Activated B cell treated with CpG ODN at 0.5 μM for 24 hours (primary cell): ENCODE data around the gene PRKAG1. TPM values are rescaled to one million over a fixed set of nuclear protein-coding genes. Genes with fewer than 3 reads are reported as not detected.

Experiments
- ATAC-seq: fragments of 200-7000 bp; cut with Tn5 transposase; one replicate; pipeline ENCODE4 v1.10.0; 2021; ENCODE audit warnings: low read depth, mild to moderate bottlenecking, moderate library complexity
- CTCF ChIA-PET: fragments of 350-600 bp; sonication (Branson Sonifier 250); formaldehyde crosslinking; loops from one replicate; lab custom pipeline; 2021; ENCODE audit warnings: antibody characterized with exemption; lab: Charles Lee
- POLR2A ChIA-PET: fragments of 350-600 bp; sonication (Branson Sonifier 250); formaldehyde crosslinking; loops from one replicate; lab custom pipeline; 2021; ENCODE audit warnings: antibody characterized with exemption; lab: Charles Lee
- DNase-seq: peaks from one replicate; pipeline ENCODE4 v3.0.0; 2022
- H3K27ac Mint-ChIP-seq: one replicate; pipeline ENCODE4 v1.8.0; 2020; ENCODE audit warnings: mixed read lengths
- H3K27me3 Mint-ChIP-seq: one replicate; pipeline ENCODE4 v1.8.0; 2021; ENCODE audit warnings: mixed read lengths
- H3K36me3 Mint-ChIP-seq: one replicate; pipeline ENCODE4 v1.8.0; 2021; ENCODE audit warnings: low read depth, mixed read lengths
- H3K4me1 Mint-ChIP-seq: one replicate; pipeline ENCODE4 v1.8.0; 2021; ENCODE audit warnings: mixed read lengths
- H3K4me3 Mint-ChIP-seq: one replicate; pipeline ENCODE4 v1.8.0; 2020; ENCODE audit warnings: mild to moderate bottlenecking, mixed read lengths
- H3K9me3 Mint-ChIP-seq: one replicate; pipeline ENCODE4 v1.8.0; 2020; ENCODE audit warnings: mixed read lengths
- intact Hi-C: fragments of 100-400 bp; cut with micrococcal nuclease; formaldehyde crosslinking; loops from one replicate; pipeline ENCODE4 v1.15.1; 2024
- total RNA-seq: library from RNA; stranded (reverse); gene quantifications from 2 replicates; pipeline ENCODE4 v1.2.3, GENCODE V29; 2022
- TF ChIP-seq, protein P1 (sequence below): fragments of 200-600 bp; IDR thresholded peaks from one replicate; pipeline ENCODE4 v1.8.0; 2022; ENCODE audit warnings: antibody characterized with exemption, mild to moderate bottlenecking

PRKAG1 gene
- total RNA-seq, 1 donor from 2014 or later, result 70.5 TPM

DNA sequence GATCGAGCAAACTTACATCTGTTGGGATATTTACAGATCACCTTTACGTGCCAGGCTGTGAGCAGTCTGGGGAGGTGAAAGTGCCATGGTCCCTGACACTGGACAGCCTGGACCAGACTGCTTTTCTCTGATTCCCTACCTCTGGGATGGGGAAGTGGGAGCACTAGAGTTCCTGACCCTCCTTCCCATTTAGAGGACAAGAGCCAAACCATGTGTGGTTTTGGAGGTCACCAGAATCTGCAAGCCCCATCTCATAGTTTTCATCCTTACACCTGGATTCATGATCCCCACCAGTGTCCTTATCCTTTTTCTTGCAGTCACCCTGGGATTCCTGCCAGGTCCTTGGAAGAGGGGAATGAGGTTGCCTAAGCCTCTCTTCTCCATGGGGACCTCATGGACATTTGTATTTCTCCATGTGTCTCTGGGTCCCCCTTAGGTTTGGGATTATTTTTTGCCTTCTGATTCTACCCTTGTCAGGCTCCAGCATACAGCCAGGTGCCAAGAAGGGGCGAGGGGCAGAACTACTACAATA is 45.6 kb downstream of the PRKAG1 start:
- no peak for ATAC-seq
- CTCF ChIA-PET, result interaction anchor here (1.0 kb wide), 1 partner anchor 15 kb away, joined by 3 read pairs; no protein-coding TSS in a partner anchor
- H3K27ac Mint-ChIP-seq, result no peak overlapping the region
- no peaks in the 10 kb centered on the region for H3K9me3 Mint-ChIP-seq
- intact Hi-C loops, result no loop called here
- H3K4me3 Mint-ChIP-seq, result no peak overlapping the region
- peaks cover 41% of the 10 kb centered on the region for H3K4me1 Mint-ChIP-seq
- peaks cover 50% of the 10 kb centered on the region for H3K27me3 Mint-ChIP-seq
- DNase-seq, result no peak
- H3K36me3 Mint-ChIP-seq, result no peaks in the 10 kb centered on the region
- TF ChIP-seq, protein P1, sequence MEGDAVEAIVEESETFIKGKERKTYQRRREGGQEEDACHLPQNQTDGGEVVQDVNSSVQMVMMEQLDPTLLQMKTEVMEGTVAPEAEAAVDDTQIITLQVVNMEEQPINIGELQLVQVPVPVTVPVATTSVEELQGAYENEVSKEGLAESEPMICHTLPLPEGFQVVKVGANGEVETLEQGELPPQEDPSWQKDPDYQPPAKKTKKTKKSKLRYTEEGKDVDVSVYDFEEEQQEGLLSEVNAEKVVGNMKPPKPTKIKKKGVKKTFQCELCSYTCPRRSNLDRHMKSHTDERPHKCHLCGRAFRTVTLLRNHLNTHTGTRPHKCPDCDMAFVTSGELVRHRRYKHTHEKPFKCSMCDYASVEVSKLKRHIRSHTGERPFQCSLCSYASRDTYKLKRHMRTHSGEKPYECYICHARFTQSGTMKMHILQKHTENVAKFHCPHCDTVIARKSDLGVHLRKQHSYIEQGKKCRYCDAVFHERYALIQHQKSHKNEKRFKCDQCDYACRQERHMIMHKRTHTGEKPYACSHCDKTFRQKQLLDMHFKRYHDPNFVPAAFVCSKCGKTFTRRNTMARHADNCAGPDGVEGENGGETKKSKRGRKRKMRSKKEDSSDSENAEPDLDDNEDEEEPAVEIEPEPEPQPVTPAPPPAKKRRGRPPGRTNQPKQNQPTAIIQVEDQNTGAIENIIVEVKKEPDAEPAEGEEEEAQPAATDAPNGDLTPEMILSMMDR, result no peak
- POLR2A ChIA-PET, result interaction anchor here (1.5 kb wide), 1 partner anchor 33 kb away, joined by 3 read pairs; no protein-coding TSS in a partner anchor

DNA sequence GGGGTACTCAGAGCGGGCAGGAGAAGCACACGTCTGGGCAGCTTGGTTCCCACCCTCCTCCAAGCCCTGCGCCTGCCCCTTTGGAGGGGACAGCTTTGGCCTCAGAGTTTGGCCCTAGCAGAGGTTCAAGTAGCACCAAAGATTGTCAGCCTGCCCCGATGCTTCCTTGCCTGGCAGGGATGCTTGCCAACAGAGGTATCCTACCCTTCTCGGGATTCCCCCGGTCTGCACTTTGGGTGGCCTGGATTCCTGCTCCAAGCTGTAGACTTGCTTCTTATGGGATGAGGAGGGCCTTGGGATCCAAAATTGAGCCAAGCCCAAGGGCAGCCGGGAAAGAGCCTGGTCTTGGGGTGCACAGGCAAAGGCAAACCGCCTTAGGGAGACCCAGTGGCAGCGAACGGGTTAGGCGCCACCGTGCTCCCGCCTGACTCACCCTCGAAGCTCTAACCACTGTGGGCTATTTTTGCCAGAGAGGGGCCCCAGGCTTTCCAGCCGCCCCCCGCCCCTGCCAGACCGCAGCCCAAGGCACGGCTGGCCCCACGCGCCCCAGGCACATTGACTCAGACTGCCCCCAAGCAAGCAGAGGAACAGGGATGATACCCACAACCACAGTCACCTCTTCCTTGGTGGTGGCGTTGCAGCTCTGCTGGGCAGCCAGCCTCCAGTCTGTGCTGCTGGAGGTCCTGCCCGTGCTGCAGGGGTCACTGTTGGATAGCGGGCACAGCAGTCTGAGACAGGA is 46.2 kb downstream of the PRKAG1 start:
- Mint-ChIP-seq H3K4me3 (peak overlapping the region; percentile 62), H3K36me3 (no peaks in the 10 kb centered on the region), H3K27me3 (peaks cover 45% of the 10 kb centered on the region), H3K4me1 (peaks cover 35% of the 10 kb centered on the region), H3K9me3 (no peaks in the 10 kb centered on the region), H3K27ac (no peak overlapping the region)
- DNase-seq, result no peak
- ChIA-PET POLR2A (interaction anchor here (0.8 kb wide), 1 partner anchor 15 kb away, joined by 4 read pairs; the partner anchor contains the start of gene ARF3), CTCF (interaction anchor here (1.0 kb wide), 1 partner anchor 16 kb away, joined by 3 read pairs; no protein-coding TSS in a partner anchor)
- intact Hi-C loops, result no loop called here
- TF ChIP-seq, protein P1, result no peak
- no peak for ATAC-seq

DNA sequence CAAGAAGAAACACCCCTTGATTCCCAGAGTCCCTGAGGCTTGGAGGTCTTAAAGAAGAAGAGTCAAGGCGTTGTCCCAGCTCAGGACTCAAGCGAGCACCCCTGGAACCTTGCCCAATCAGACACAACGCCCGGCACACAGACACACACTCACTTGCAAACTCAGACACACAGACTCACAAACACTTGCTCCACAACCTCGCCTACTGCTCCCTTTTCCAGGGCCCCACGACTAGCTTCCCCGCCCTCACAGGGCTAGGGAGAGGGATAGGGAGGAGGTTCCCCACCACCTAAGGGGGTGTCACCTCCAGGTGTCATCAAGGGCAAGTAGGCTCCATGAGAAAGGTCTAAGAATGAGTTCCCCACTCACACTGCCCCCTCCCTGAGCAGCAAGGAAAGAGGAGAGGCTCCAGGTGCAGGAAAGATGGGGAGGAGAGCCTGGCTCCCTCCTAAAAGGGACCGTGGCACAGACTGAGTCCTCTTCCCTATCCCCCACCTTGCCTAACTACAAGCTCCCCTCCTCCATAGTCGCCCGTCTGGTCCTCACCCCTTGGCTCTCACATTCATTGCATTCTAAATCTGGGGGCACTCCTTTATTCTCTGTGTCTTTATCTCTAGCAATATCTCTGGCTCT is 47.8 kb downstream of the PRKAG1 start:
- TF ChIP-seq, protein P1, result no peak
- POLR2A ChIA-PET, result no interaction called here
- ATAC-seq (no peak), DNase-seq (no peak)
- H3K4me3 Mint-ChIP-seq, result peak overlapping the region; percentile 53
- H3K9me3 Mint-ChIP-seq, result no peaks in the 10 kb centered on the region
- H3K27ac Mint-ChIP-seq, result no peak overlapping the region
- no peaks in the 10 kb centered on the region for H3K36me3 Mint-ChIP-seq
- H3K27me3 Mint-ChIP-seq, result peaks cover 35% of the 10 kb centered on the region
- peaks cover 34% of the 10 kb centered on the region for H3K4me1 Mint-ChIP-seq
- CTCF ChIA-PET, result interaction anchor here (2.8 kb wide), 1 partner anchor 13 kb away, joined by 11 read pairs; the partner anchor contains the start of gene ARF3
- intact Hi-C loops, result loop anchor here (1.0 kb wide), 1 partner anchor 7 kb away; the partner anchor contains the start of gene WNT1

DNA sequence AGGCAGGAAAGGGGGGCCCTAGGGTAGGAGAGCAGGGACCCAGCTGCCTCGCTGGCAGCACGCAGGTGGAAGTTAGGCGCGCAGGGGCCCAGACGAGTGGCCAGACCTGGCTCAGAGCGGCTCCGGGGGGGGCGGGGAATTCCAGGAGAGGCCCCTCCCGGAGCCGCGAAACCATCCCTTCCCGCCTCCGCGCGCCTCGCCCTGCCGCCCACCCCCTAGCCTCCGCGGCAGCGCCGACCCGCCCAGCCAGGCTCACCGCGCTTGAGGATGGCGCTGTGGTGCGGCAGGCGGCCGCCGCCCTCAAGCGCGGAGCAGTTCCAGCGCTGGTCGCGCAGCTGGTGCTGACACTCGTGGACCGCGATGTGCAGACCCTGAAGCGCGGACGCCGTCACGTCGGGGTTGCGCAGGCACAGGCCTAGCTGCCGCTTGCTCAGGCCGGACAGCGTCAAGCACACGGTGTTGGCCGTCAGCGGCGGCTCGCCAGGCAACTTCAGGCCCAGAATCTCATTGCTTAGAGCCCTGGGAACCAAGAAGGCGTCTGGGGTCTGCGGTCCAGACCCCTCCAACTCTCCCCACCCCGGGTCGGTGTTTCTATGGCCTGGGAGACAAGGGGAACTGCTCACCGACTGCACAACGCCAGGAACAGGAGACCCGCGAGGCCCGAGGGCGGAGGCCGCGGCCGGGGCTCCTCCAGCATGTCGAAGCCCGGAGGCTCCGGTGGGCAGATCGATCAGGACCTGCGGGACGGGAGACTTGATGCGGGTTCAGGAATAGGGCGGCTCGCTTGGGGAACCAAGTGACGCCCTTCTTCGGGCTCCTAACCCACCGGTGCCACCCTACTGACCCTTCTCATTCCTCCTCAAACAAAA is 48.5 kb downstream of the PRKAG1 start:
- peaks cover 37% of the 10 kb centered on the region for H3K4me1 Mint-ChIP-seq
- no peaks in the 10 kb centered on the region for H3K9me3 Mint-ChIP-seq
- intact Hi-C loops, result loop anchor here (1.0 kb wide), 2 partner anchors 8 to 13 kb away; partner anchors contain the start of genes ARF3 and WNT1
- H3K27ac Mint-ChIP-seq, result no peak overlapping the region
- peak; percentile 63 for ATAC-seq
- no peak for DNase-seq
- H3K27me3 Mint-ChIP-seq, result peaks cover 33% of the 10 kb centered on the region
- CTCF ChIA-PET, result interaction anchor here (2.1 to 2.8 kb wide), 3 partner anchors 9 to 18 kb away, joined by 5 to 11 read pairs (median 7); partner anchors contain the start of gene ARF3
- H3K36me3 Mint-ChIP-seq, result no peaks in the 10 kb centered on the region
- POLR2A ChIA-PET, result interaction anchor here (0.7 to 2.0 kb wide), 5 partner anchors 9 to 898 kb away, joined by 3 to 6 read pairs (median 5); partner anchors contain the start of genes ARF3, FKBP11 and TUBA1B
- H3K4me3 Mint-ChIP-seq, result peak overlapping the region; percentile 55
- TF ChIP-seq, protein P1, result no peak
